ENCODE data around the gene PCGF2. TPM values are rescaled to one million over a fixed set of nuclear protein-coding genes. Genes with fewer than 3 reads are reported as not detected.
"Not testable (repeated sequence)": the region's sequence is repeated elsewhere in the genome, so short reads cannot be mapped to it uniquely, and the experiment has no call there.

The PCGF2 gene
- 1 to 10 TPM; 2.6 to 3.3 TPM for total RNA-seq

GRCh38 chr17:38748149-38748891 lies at the start of gene PCGF2:
PCGF2 (minus strand) TSS chr17:38748336; CDS start chr17:38740402, 7,934 bp downstream.
- ChIA-PET CTCF (interaction anchor here (1.2 kb wide), 1 partner anchor 50 kb away, joined by 3 read pairs; no protein-coding TSS in a partner anchor), POLR2A (no interaction called here)
- peak within 1 kb of the TSS; percentile 97 for H3K4me3 Mint-ChIP-seq
- H3K27me3 Mint-ChIP-seq = peaks cover 44% of the 10 kb centered on the region
- no peak for DNase-seq
- no peaks in the 10 kb centered on the region for H3K9me3 Mint-ChIP-seq
- H3K27ac Mint-ChIP-seq = no peak within 1 kb of the TSS
- H3K4me1 Mint-ChIP-seq = peaks cover 46% of the 10 kb centered on the region
- peaks cover 6% of the 10 kb centered on the region for H3K36me3 Mint-ChIP-seq (ENCODE audit: low read depth)

- Mint-ChIP-seq H3K27ac (peak overlapping the region; percentile 95), H3K4me1 (peaks cover 50% of the 10 kb centered on the region), H3K27me3 (no peaks in the 10 kb centered on the region), H3K4me3 (peak overlapping the region; percentile 97), H3K9me3 (no peaks in the 10 kb centered on the region), H3K36me3 (ENCODE audit: low read depth) (peaks cover 61% of the 10 kb centered on the region)
- CTCF ChIA-PET = interaction anchor here (1.0 to 1.7 kb wide), 5 partner anchors 46 to 367 kb away, joined by 3 read pairs; partner anchors contain the start of gene PSMB3
- DNase-seq = no peak
- POLR2A ChIA-PET = interaction anchor here (1.0 to 1.6 kb wide), 5 partner anchors 36 to 74 kb away, joined by 3 to 6 read pairs (median 5); partner anchors contain the start of genes LASP1 and RPL23
Observed at GRCh38 chr17:38797828-38798227, 49.7 kb upstream of the PCGF2 start.

GRCh38 chr17:38797158-38797490 lies 49.0 kb upstream of the PCGF2 start:
- POLR2A ChIA-PET = interaction anchor here (1.0 to 1.5 kb wide), 3 partner anchors 35 to 73 kb away, joined by 3 to 6 read pairs (median 6); partner anchors contain the start of genes LASP1 and RPL23
- Mint-ChIP-seq H3K27ac (no peak overlapping the region), H3K36me3 (ENCODE audit: low read depth) (peaks cover 55% of the 10 kb centered on the region), H3K9me3 (no peaks in the 10 kb centered on the region), H3K4me3 (peak overlapping the region; percentile 46), H3K27me3 (no peaks in the 10 kb centered on the region), H3K4me1 (peaks cover 50% of the 10 kb centered on the region)
- CTCF ChIA-PET = interaction anchor here (1.1 to 1.4 kb wide), 3 partner anchors 45 to 368 kb away, joined by 3 read pairs; partner anchors contain the start of gene PSMB3
- DNase-seq = no peak

GRCh38 chr17:38796451-38797157 lies 48.5 kb upstream of the PCGF2 start:
- Mint-ChIP-seq H3K9me3 (no peaks in the 10 kb centered on the region), H3K27me3 (no peaks in the 10 kb centered on the region), H3K4me1 (peaks cover 48% of the 10 kb centered on the region), H3K4me3 (no peak overlapping the region), H3K27ac (no peak overlapping the region), H3K36me3 (ENCODE audit: low read depth) (peaks cover 50% of the 10 kb centered on the region)
- DNase-seq = no peak
- CTCF ChIA-PET = interaction anchor here (1.4 kb wide), 1 partner anchor 239 kb away, joined by 3 read pairs; no protein-coding TSS in a partner anchor
- POLR2A ChIA-PET = no interaction called here

GRCh38 chr17:38794221-38794620 lies 46.1 kb upstream of the PCGF2 start:
- CTCF ChIA-PET = interaction anchor here (0.7 to 1.0 kb wide), 4 partner anchors 16 to 380 kb away, joined by 3 to 7 read pairs (median 3); no protein-coding TSS in a partner anchor
- Mint-ChIP-seq H3K4me1 (peaks cover 38% of the 10 kb centered on the region), H3K36me3 (ENCODE audit: low read depth) (peaks cover 36% of the 10 kb centered on the region), H3K27me3 (no peaks in the 10 kb centered on the region), H3K27ac (no peak overlapping the region), H3K4me3 (no peak overlapping the region), H3K9me3 (no peaks in the 10 kb centered on the region)
- no peak for DNase-seq
- POLR2A ChIA-PET = interaction anchor here (1.3 kb wide), 1 partner anchor 31 kb away, joined by 3 read pairs; the partner anchor contains the start of gene CWC25

GRCh38 chr17:38791162-38791561 lies 43.0 kb upstream of the PCGF2 start:
- no peaks in the 10 kb centered on the region for H3K9me3 Mint-ChIP-seq
- no peaks in the 10 kb centered on the region for H3K27me3 Mint-ChIP-seq
- no peak overlapping the region for H3K27ac Mint-ChIP-seq
- H3K4me1 Mint-ChIP-seq = peaks cover 12% of the 10 kb centered on the region
- no peak overlapping the region for H3K4me3 Mint-ChIP-seq
- DNase-seq = no peak
- H3K36me3 Mint-ChIP-seq (ENCODE audit: low read depth) = peaks cover 21% of the 10 kb centered on the region
- CTCF ChIA-PET = interaction anchor here (0.7 kb wide), 1 partner anchor 33 kb away, joined by 4 read pairs; no protein-coding TSS in a partner anchor
- POLR2A ChIA-PET = no interaction called here

GRCh38 chr17:38790148-38790707 lies 42.1 kb upstream of the PCGF2 start:
- POLR2A ChIA-PET = not testable (repeated sequence)

GRCh38 chr17:38789185-38789584 lies 41.0 kb upstream of the PCGF2 start:
- no peaks in the 10 kb centered on the region for H3K27me3 Mint-ChIP-seq
- no peak for DNase-seq
- H3K4me3 Mint-ChIP-seq = no peak overlapping the region
- no peak overlapping the region for H3K27ac Mint-ChIP-seq
- ChIA-PET POLR2A (interaction anchor here (0.9 kb wide), 1 partner anchor 10 kb away, joined by 3 read pairs; the partner anchor contains the start of gene PIP4K2B), CTCF (no interaction called here)
- peaks cover 14% of the 10 kb centered on the region for H3K36me3 Mint-ChIP-seq (ENCODE audit: low read depth)
- no peaks in the 10 kb centered on the region for H3K9me3 Mint-ChIP-seq
- H3K4me1 Mint-ChIP-seq = peaks cover 4% of the 10 kb centered on the region

More at GRCh38 chr17:38790148-38790707, 42.1 kb upstream of the PCGF2 start:
- H3K4me1 Mint-ChIP-seq, H3K4me3 Mint-ChIP-seq, H3K27me3 Mint-ChIP-seq, CTCF ChIA-PET, DNase-seq, H3K27ac Mint-ChIP-seq, H3K9me3 Mint-ChIP-seq: not testable (repeated sequence)
- H3K36me3 Mint-ChIP-seq (ENCODE audit: low read depth) = peaks cover 17% of the 10 kb centered on the region

- not testable (repeated sequence) for H3K4me3 Mint-ChIP-seq, H3K4me1 Mint-ChIP-seq, H3K27me3 Mint-ChIP-seq, DNase-seq, H3K9me3 Mint-ChIP-seq, H3K27ac Mint-ChIP-seq
- H3K36me3 Mint-ChIP-seq (ENCODE audit: low read depth) = peaks cover 13% of the 10 kb centered on the region
- CTCF ChIA-PET = interaction anchor here (0.6 kb wide), 1 partner anchor 35 kb away, joined by 4 read pairs; no protein-coding TSS in a partner anchor
- POLR2A ChIA-PET = interaction anchor here (0.9 to 1.1 kb wide), 2 partner anchors 11 to 31 kb away, joined by 3 read pairs; partner anchors contain the start of gene PIP4K2B
Observed at GRCh38 chr17:38787999-38788398, 39.9 kb upstream of the PCGF2 start.

- H3K27me3 Mint-ChIP-seq = no peaks in the 10 kb centered on the region
- DNase-seq = no peak
- CTCF ChIA-PET = no interaction called here
- peaks cover 13% of the 10 kb centered on the region for H3K36me3 Mint-ChIP-seq (ENCODE audit: low read depth)
- POLR2A ChIA-PET = no interaction called here
- H3K9me3 Mint-ChIP-seq = no peaks in the 10 kb centered on the region
- H3K4me3 Mint-ChIP-seq = no peak overlapping the region
- H3K4me1 Mint-ChIP-seq = peaks cover 1% of the 10 kb centered on the region
- no peak overlapping the region for H3K27ac Mint-ChIP-seq
Observed at GRCh38 chr17:38786372-38786771, 38.2 kb upstream of the PCGF2 start.

GRCh38 chr17:38783227-38783626 lies 35.1 kb upstream of the PCGF2 start:
- Mint-ChIP-seq H3K27ac (no peak overlapping the region), H3K9me3 (no peaks in the 10 kb centered on the region), H3K4me1 (no peaks in the 10 kb centered on the region), H3K4me3 (no peak overlapping the region), H3K36me3 (ENCODE audit: low read depth) (peaks cover 30% of the 10 kb centered on the region), H3K27me3 (no peaks in the 10 kb centered on the region)
- POLR2A ChIA-PET = no interaction called here
- CTCF ChIA-PET = no interaction called here
- no peak for DNase-seq

GRCh38 chr17:38779965-38780752 lies 32.0 kb upstream of the PCGF2 start:
- no peak for DNase-seq
- no peak overlapping the region for H3K27ac Mint-ChIP-seq
- CTCF ChIA-PET = no interaction called here
- H3K4me3 Mint-ChIP-seq = no peak overlapping the region
- H3K36me3 Mint-ChIP-seq (ENCODE audit: low read depth) = peaks cover 28% of the 10 kb centered on the region
- no peaks in the 10 kb centered on the region for H3K27me3 Mint-ChIP-seq
- POLR2A ChIA-PET = interaction anchor here (1.3 kb wide), 1 partner anchor 19 kb away, joined by 3 read pairs; the partner anchor contains the start of gene PIP4K2B
- no peaks in the 10 kb centered on the region for H3K9me3 Mint-ChIP-seq
- no peaks in the 10 kb centered on the region for H3K4me1 Mint-ChIP-seq
